Esophagus squamous epithelium (tissue), 5 donors: ENCODE measurements around the gene ARHGAP32. TPM values are rescaled to one million over a fixed set of nuclear protein-coding genes. Genes with fewer than 3 reads are reported as not detected.

Experiments used
- DNase-seq: peaks from one replicate; lab custom pipeline; 2025; lab: John Stamatoyannopoulos, UW
- H3K27ac ChIP-seq, 4 donors: fragments of 200-600 bp; sonication (generic); one replicate each; pipeline ENCODE4 v1.5.1; 2016 to 2019; ENCODE audit warnings: mild to moderate bottlenecking in 1 of 4
- H3K27me3 ChIP-seq, 4 donors: fragments of 200-600 bp; sonication (generic); 1 replicate in 3 of 4; 2 replicates in 1 of 4; pipeline versions ENCODE4 v1.5.1 to v1.6.0; 2017 to 2021; ENCODE audit warnings: antibody characterized with exemption in 1 of 4
- H3K36me3 ChIP-seq, 3 donors: fragments of 200-600 bp; sonication (generic); one replicate each; pipeline ENCODE4 v1.5.1; 2016 to 2019
- H3K4me1 ChIP-seq, 3 donors: fragments of 200-600 bp; sonication (generic); one replicate each; pipeline ENCODE4 v1.5.1; 2017 to 2019
- H3K4me3 ChIP-seq, 4 donors: fragments of 200-600 bp; sonication (generic); 1 replicate in 3 of 4; 2 replicates in 1 of 4; pipeline ENCODE4 v1.5.1; 2016 to 2019; ENCODE audit warnings: mild to moderate bottlenecking in 2 of 4, moderate library complexity in 1 of 4
- H3K9me3 ChIP-seq, 3 donors: fragments of 200-600 bp; sonication (generic); one replicate each; pipeline ENCODE4 v1.5.1; 2016 to 2019
- CTCF ChIP-seq, 6 experiments: fragments of 450-650 bp in 4 of 6; fragments of 200-600 bp in 2 of 6; sonication (generic) in 2 of 6; IDR thresholded peaks; one replicate each; pipeline ENCODE4 v1.5.1; 2016 to 2019; ENCODE audit warnings: antibody characterized with exemption in 6 of 6, mild to moderate bottlenecking in 4 of 6, moderate library complexity in 4 of 6
- POLR2A ChIP-seq, 4 donors: fragments of 450-650 bp; IDR thresholded peaks; one replicate each; pipeline ENCODE4 v1.6.1; 2017; ENCODE audit warnings: antibody characterized with exemption in 4 of 4, mild to moderate bottlenecking in 4 of 4, moderate library complexity in 3 of 4
- WGBS, 2 donors: methylation state at CpG; one replicate each; pipeline ENCODE4 v1.1.5; 2018; 5-methylcytosine and 5-hydroxymethylcytosine counted together
- intact Hi-C: fragments of 100-400 bp; cut with DNase I; formaldehyde crosslinking; loops from one replicate; pipeline ENCODE4 v1.15.0; 2022
- total RNA-seq, 4 donors: library from RNA; depleted of rRNA; stranded (reverse); fragments of >200 nt; gene quantifications; one replicate each; pipeline ENCODE4 v1.1.0, GENCODE V29; 2016
- donor health status: DM: yes; HTN: yes; CAD: no.

ARHGAP32 gene
- total RNA-seq, 4 donors from 2014 or later, result 33.5 to 73.6 (median 61.0) TPM

DNA sequence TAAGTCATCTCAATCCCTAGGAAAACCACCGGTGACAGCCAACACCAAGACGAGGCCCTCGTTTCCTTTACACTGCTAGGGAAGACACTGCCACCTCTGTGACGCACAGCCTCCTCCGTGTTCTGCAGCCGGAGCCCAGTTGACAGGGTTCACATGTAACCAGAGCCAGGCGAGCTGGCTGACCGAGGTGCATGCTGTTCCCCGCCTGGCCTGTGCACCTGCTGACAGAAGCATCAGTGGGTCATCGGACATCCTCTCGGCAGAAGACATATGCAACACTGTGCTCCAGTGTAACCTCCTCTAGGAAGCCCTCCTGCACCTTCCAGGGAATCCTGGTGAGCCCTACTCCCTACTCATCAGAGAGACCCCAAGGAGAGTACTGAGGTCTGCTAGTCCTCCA is 135.2 kb downstream of the ARHGAP32 start:
- no peak overlapping the region for H3K4me3 ChIP-seq
- peaks cover 0 to 47% (median 0%) of the 10 kb centered on the region in 3 donors for H3K36me3 ChIP-seq
- H3K4me1 ChIP-seq, result no peaks in the 10 kb centered on the region
- WGBS, 2 donors, result 97 to 100% methylated on average over 6 to 9 of the region's 11 CpGs
- no peaks in the 10 kb centered on the region for H3K9me3 ChIP-seq
- no peak overlapping the region for H3K27ac ChIP-seq
- no peak for DNase-seq
- intact Hi-C loops, result no loop called here
- no peaks in the 10 kb centered on the region for H3K27me3 ChIP-seq
- no peak for TF ChIP-seq CTCF (IDR thresholded peaks at IDR 0.05)

DNA sequence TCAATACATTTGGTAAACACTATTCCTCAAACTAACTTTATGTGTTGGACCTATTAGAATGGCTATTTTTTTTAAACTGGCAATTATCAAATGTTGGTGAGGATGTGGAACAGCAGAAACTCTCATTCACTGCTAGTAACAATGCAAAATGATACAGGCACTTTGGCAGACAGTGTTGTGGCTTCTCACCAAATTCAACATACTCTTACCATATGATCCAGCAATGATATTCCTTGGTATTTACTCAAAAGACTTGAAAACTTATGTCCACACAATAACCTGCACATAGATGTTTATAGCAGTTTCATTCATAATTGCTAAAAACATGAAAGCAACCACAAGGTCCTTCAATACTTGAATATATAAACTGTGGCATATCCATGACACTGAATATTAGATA is 136.9 kb downstream of the ARHGAP32 start:
- TF ChIP-seq CTCF (IDR thresholded peaks at IDR 0.05) (no peak), POLR2A (IDR thresholded peaks at IDR 0.05) (no peak)
- no peaks in the 10 kb centered on the region for H3K27me3 ChIP-seq
- no peaks in the 10 kb centered on the region for H3K9me3 ChIP-seq
- no peaks in the 10 kb centered on the region for H3K4me1 ChIP-seq
- H3K27ac ChIP-seq, result no peak overlapping the region
- H3K36me3 ChIP-seq, result peaks cover 0 to 37% (median 0%) of the 10 kb centered on the region in 3 donors
- intact Hi-C loops, result no loop called here
- H3K4me3 ChIP-seq, result no peak overlapping the region
- no peak for DNase-seq

- intact Hi-C loops, result no loop called here
- Histone ChIP-seq H3K4me3 (no peak overlapping the region), H3K9me3 (no peaks in the 10 kb centered on the region), H3K36me3 (no peaks in the 10 kb centered on the region), H3K27ac (no peak overlapping the region), H3K27me3 (no peaks in the 10 kb centered on the region), H3K4me1 (no peaks in the 10 kb centered on the region)
- 35 to 57% methylated on average over 4 of the region's 4 CpGs for WGBS, 2 donors
- TF ChIP-seq CTCF (IDR thresholded peaks at IDR 0.05) (no peak), POLR2A (IDR thresholded peaks at IDR 0.05) (no peak)
- no peak for DNase-seq
Observed at GRCh38 chr11:129048911-129049310, 143.2 kb downstream of the ARHGAP32 start.

GRCh38 chr11:129045150-129045549 is 147.0 kb downstream of the ARHGAP32 start:
- Histone ChIP-seq H3K36me3 (peaks cover 0 to 3% (median 0%) of the 10 kb centered on the region in 3 donors), H3K4me1 (no peaks in the 10 kb centered on the region), H3K27me3 (no peaks in the 10 kb centered on the region), H3K4me3 (no peak overlapping the region), H3K27ac (no peak overlapping the region), H3K9me3 (no peaks in the 10 kb centered on the region)
- DNase-seq, result no peak
- intact Hi-C loops, result no loop called here
- TF ChIP-seq POLR2A (IDR thresholded peaks at IDR 0.05), result no peak
- no peak for TF ChIP-seq CTCF (IDR thresholded peaks at IDR 0.05)
- WGBS, 2 donors, result 91 to 95% methylated on average over 5 of the region's 5 CpGs

DNA sequence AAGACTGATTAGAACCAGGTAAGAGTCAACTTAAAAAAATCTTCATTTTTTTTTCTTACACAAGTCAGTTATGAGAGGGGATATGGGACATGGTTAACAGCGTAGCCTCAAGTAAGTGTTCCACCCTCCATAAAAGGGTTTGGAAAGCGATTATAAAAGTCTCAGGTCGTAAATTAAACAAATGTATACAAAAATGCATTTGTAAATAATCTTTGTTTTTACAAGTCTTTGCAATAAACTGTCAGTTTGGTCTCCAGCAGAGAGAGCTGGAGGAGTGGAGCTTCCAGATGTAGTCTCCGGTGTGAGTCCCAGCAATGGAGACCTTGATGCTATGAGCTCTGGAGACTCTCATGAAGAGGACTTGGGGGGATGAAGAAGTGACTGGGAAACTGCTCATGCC is 149.6 kb downstream of the ARHGAP32 start:
- H3K9me3 ChIP-seq, result no peaks in the 10 kb centered on the region
- H3K27ac ChIP-seq, result no peak overlapping the region
- TF ChIP-seq POLR2A (IDR thresholded peaks at IDR 0.05) (no peak), CTCF (IDR thresholded peaks at IDR 0.05) (no peak)
- H3K36me3 ChIP-seq, result peaks cover 0 to 8% (median 0%) of the 10 kb centered on the region in 3 donors
- intact Hi-C loops, result no loop called here
- 91 to 95% methylated on average over 4 of the region's 4 CpGs for WGBS, 2 donors
- no peak for DNase-seq
- no peaks in the 10 kb centered on the region for H3K4me1 ChIP-seq
- H3K27me3 ChIP-seq, result no peaks in the 10 kb centered on the region
- H3K4me3 ChIP-seq, result no peak overlapping the region
